Fibroblast of lung (primary cell): ENCODE measurements around the gene CDYL2. TPM values are rescaled to one million over a fixed set of nuclear protein-coding genes. Genes with fewer than 3 reads are reported as not detected.

Experiments used
- DNase-seq, 2 donors: peaks; one replicate each; pipeline versions ENCODE4 v3.0.0 to v3.0.0-alpha.2; 2010; ENCODE audit warnings: low read depth in 2 of 2
- H2AFZ ChIP-seq: 2 replicates; pipeline ENCODE4 v1.5.1; 2012; ENCODE audit warnings: low read length, control low read depth, inconsistent platforms
- H3K27ac ChIP-seq: 2 replicates; pipeline ENCODE4 v1.5.1; 2011; ENCODE audit warnings: low read length, control low read depth; ENCODE audit not compliant: insufficient read depth
- H3K27me3 ChIP-seq: 2 replicates; pipeline ENCODE4 v1.5.1; 2011; ENCODE audit warnings: mild to moderate bottlenecking, low read length; ENCODE audit not compliant: control insufficient read depth, insufficient read depth
- H3K36me3 ChIP-seq: 2 replicates; pipeline ENCODE4 v1.5.1; 2011; ENCODE audit warnings: low read length; ENCODE audit not compliant: control insufficient read depth, insufficient read depth
- H3K4me1 ChIP-seq: 2 replicates; pipeline ENCODE4 v1.5.1; 2011; ENCODE audit warnings: low read length; ENCODE audit not compliant: control insufficient read depth, insufficient read depth; ENCODE audit errors: extremely low read depth
- H3K4me2 ChIP-seq: 2 replicates; pipeline ENCODE4 v1.5.1; 2011; ENCODE audit warnings: low read length, control low read depth; ENCODE audit not compliant: insufficient read depth; ENCODE audit errors: extremely low read depth
- H3K4me3 ChIP-seq, 4 experiments: fragments of 200-600 bp in 1 of 4; sonication (generic) in 1 of 4; replicated peaks in 1 of 4; 2 replicates each; pipeline ENCODE4 v1.5.1; 2011 to 2016; ENCODE audit warnings: low read length in 4 of 4, low read depth in 3 of 4, mild to moderate bottlenecking in 3 of 4, control low read depth in 2 of 4, inconsistent platforms in 1 of 4, mixed read lengths in 1 of 4; ENCODE audit not compliant: insufficient read depth in 1 of 4; ENCODE audit errors: control extremely low read depth in 1 of 4
- H3K79me2 ChIP-seq: 2 replicates; pipeline ENCODE4 v1.5.1; 2012; ENCODE audit warnings: mild to moderate bottlenecking, low read length, inconsistent platforms; ENCODE audit not compliant: control insufficient read depth, insufficient read depth
- H3K9ac ChIP-seq: 2 replicates; pipeline ENCODE4 v1.5.1; 2011; ENCODE audit warnings: mild to moderate bottlenecking, low read length, control low read depth; ENCODE audit not compliant: insufficient read depth
- H3K9me3 ChIP-seq: 2 replicates; pipeline ENCODE4 v1.5.1; 2012; ENCODE audit warnings: low read depth, low read length; ENCODE audit not compliant: control insufficient read depth, insufficient read depth
- H4K20me1 ChIP-seq: 2 replicates; pipeline ENCODE4 v1.5.1; 2011; ENCODE audit warnings: low read length; ENCODE audit not compliant: control insufficient read depth, insufficient read depth; ENCODE audit errors: extremely low read depth
- CTCF ChIP-seq, 2 donors: IDR thresholded peaks in 1 of 2; conservative IDR thresholded peaks in 1 of 2; 1 replicate in 1 of 2; 2 replicates in 1 of 2; pipeline ENCODE4 v1.5.1; 2011 to 2012; ENCODE audit warnings: low read length in 2 of 2, control low read depth in 1 of 2, inconsistent platforms in 1 of 2, low read depth in 1 of 2, mild to moderate bottlenecking in 1 of 2
- EZH2 ChIP-seq: IDR thresholded peaks from 2 replicates; pipeline ENCODE4 v1.5.1; 2012; ENCODE audit warnings: low read length, control low read depth, mild to moderate bottlenecking; ENCODE audit errors: missing control alignments
- polyA plus RNA-seq, 2 donors: library from polyadenylated mRNA; depleted of rRNA in 1 of 2; stranded (reverse) in 1 of 2; unstranded in 1 of 2; fragments of >200 nt; gene quantifications; 2 replicates each; pipeline ENCODE4 v1.2.1, GENCODE V29; 2011 to 2012; ENCODE audit warnings: missing spikeins in 1 of 2
- total RNA-seq: library from RNA; depleted of rRNA; stranded (reverse); fragments of >200 nt; gene quantifications from 2 replicates; pipeline ENCODE4 v1.2.1, GENCODE V29; 2014

CDYL2 gene
- total and polyA plus RNA-seq, 2 donors (not counting 1 experiment from before 2014, with no cell fraction given) = 1.1 to 3.5 TPM

GRCh38 chr16:80710918-80711317 lies 93.5 kb downstream of the CDYL2 start:
- no peak overlapping the region for H3K4me2 ChIP-seq
- TF ChIP-seq CTCF (conservative IDR thresholded peaks at IDR 0.05 in 1 of 2, IDR thresholded peaks at IDR 0.05 in 1 of 2; ENCODE audit: low read depth in 1 of 2, low read length in 2 of 2) (no peak), EZH2 (no peak)
- no peaks in the 10 kb centered on the region for H3K27me3 ChIP-seq

GRCh38 chr16:80708823-80709222 lies 95.6 kb downstream of the CDYL2 start:
- no peaks in the 10 kb centered on the region for H4K20me1 ChIP-seq
- no peak overlapping the region for H3K27ac ChIP-seq
- H3K4me1 ChIP-seq = no peaks in the 10 kb centered on the region
- no peak for DNase-seq
- H3K9me3 ChIP-seq = no peaks in the 10 kb centered on the region
- H3K79me2 ChIP-seq = no peaks in the 10 kb centered on the region
- H3K27me3 ChIP-seq = no peaks in the 10 kb centered on the region
- no peak overlapping the region for H3K4me2 ChIP-seq
- no peaks in the 10 kb centered on the region for H3K36me3 ChIP-seq
- H3K9ac ChIP-seq = no peak overlapping the region
- no peak for TF ChIP-seq CTCF (conservative IDR thresholded peaks at IDR 0.05 in 1 of 2, IDR thresholded peaks at IDR 0.05 in 1 of 2; ENCODE audit: low read depth in 1 of 2, low read length in 2 of 2)
- no peak for TF ChIP-seq EZH2
- no peak overlapping the region for H3K4me3 ChIP-seq
- no peak overlapping the region for H2AFZ ChIP-seq

More at GRCh38 chr16:80710918-80711317, 93.5 kb downstream of the CDYL2 start:
- DNase-seq = no peak
- H3K4me1 ChIP-seq = no peaks in the 10 kb centered on the region
- no peak overlapping the region for H3K4me3 ChIP-seq
- H2AFZ ChIP-seq = no peak overlapping the region
- H3K27ac ChIP-seq = no peak overlapping the region
- no peaks in the 10 kb centered on the region for H4K20me1 ChIP-seq
- H3K9ac ChIP-seq = no peak overlapping the region
- no peaks in the 10 kb centered on the region for H3K79me2 ChIP-seq
- no peaks in the 10 kb centered on the region for H3K9me3 ChIP-seq
- no peaks in the 10 kb centered on the region for H3K36me3 ChIP-seq

- TF ChIP-seq EZH2 (no peak), CTCF (conservative IDR thresholded peaks at IDR 0.05 in 1 of 2, IDR thresholded peaks at IDR 0.05 in 1 of 2; ENCODE audit: low read depth in 1 of 2, low read length in 2 of 2) (no peak)
- no peak overlapping the region for H2AFZ ChIP-seq
- no peak overlapping the region for H3K4me3 ChIP-seq
- H3K9me3 ChIP-seq = no peaks in the 10 kb centered on the region
- H4K20me1 ChIP-seq = no peaks in the 10 kb centered on the region
- H3K27me3 ChIP-seq = no peaks in the 10 kb centered on the region
- no peak overlapping the region for H3K4me2 ChIP-seq
- H3K4me1 ChIP-seq = no peaks in the 10 kb centered on the region
- DNase-seq = no peak
- no peak overlapping the region for H3K27ac ChIP-seq
- H3K36me3 ChIP-seq = no peaks in the 10 kb centered on the region
- H3K9ac ChIP-seq = no peak overlapping the region
- no peaks in the 10 kb centered on the region for H3K79me2 ChIP-seq
Measured at GRCh38 chr16:80707686-80708085, 96.7 kb downstream of the CDYL2 start.
